Stimulated activated effector memory CD8-positive, alpha-beta T cell treated with anti-CD3 and anti-CD28 coated beads, Interleukin-12 subunit alpha, Interleukin-12 subunit beta, amount 100 ng/mL, for 72 hours (primary cell): ENCODE measurements around the gene NANOS2.

Experiments used
- ATAC-seq: fragments of 150-1000 bp; cut with Tn5 transposase; 2 replicates; pipeline ENCODE4 v1.10.0; 2021
- DNase-seq, 2 donors: peaks; one replicate each; pipeline ENCODE4 v3.0.0; 2021 to 2022; ENCODE audit warnings: low spot score in 2 of 2
- H3K27ac Mint-ChIP-seq: one replicate; pipeline ENCODE4 v1.8.0; 2022; ENCODE audit warnings: mild to moderate bottlenecking, mixed read lengths
- H3K36me3 Mint-ChIP-seq: one replicate; pipeline ENCODE4 v1.8.0; 2022; ENCODE audit warnings: mild to moderate bottlenecking, mixed read lengths
- H3K4me1 Mint-ChIP-seq: one replicate; pipeline ENCODE4 v1.8.0; 2022; ENCODE audit warnings: mixed read lengths
- H3K4me3 Mint-ChIP-seq: one replicate; pipeline ENCODE4 v1.8.0; 2022; ENCODE audit warnings: mild to moderate bottlenecking, mixed read lengths
- H3K9me3 Mint-ChIP-seq: one replicate; pipeline ENCODE4 v1.8.0; 2022; ENCODE audit warnings: mixed read lengths

Gene NANOS2

DNA sequence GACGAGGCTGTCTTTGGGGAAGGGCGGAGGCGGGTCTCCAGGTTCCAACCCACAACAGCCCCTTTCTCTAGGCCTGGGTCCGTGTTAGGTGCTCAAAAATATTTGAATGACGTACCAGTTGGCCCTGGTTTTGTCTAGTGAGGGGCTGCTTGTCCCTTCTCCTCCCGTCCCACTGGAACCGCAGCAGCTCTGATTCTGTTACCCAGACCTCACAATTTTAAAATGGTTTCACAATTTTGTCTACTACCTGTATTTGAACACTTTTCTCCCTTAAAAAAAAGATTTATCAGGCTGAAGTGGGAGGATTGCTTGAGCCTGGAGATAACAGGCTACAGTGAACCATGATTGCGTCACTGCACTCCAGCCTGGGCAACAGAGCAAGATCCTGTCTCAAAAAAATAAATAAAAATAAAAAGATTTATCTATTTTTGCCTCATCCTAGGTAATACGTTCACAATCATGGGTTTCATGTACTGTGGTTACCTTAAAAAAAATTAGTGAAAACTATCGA is 27.3 kb downstream of the NANOS2 start:
- Mint-ChIP-seq H3K36me3 (peaks cover 26% of the 10 kb centered on the region), H3K4me3 (peak overlapping the region; percentile 87), H3K27ac (peak overlapping the region; percentile 94), H3K9me3 (no peaks in the 10 kb centered on the region), H3K4me1 (peaks cover 28% of the 10 kb centered on the region)
- DNase-seq: no peak
- ATAC-seq: no peak

DNA sequence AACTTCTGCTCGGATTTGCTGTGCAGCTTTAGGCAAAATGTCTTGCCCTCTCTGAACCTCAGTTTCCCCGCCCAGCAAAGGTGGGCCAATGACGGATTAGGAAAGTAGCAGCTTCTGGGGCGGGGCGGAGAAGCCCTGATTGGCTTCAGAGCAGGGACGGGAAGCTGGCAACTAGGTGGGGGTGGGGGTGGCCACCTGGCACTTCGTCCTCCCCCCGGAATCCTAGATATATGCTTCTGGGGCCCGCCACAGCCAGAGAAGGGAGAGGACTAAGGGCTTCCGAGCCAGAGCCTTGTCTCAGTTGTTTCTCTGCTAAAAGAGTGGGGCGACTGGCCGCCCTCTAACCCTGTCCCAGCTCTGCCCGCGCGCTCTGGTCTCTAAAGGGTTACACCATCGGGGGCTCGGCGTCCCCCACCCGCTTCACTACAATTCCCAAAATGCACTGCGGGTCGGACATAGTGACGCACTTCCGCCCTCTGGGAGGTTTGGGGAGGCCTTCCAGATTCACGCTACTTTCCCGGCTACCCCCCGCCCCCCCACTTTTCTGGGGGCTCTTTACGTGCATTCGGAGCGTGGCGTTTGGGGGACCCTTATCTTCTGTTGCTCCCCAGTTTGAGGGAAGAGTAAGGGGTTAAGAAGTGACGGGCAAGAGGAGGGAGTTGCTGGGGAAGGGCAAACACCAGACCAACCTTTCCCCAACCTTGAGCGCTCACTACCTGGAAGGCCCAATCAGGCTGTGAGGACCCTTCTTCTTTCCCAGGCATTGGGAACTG is 28.0 kb downstream of the NANOS2 start:
- H3K9me3 Mint-ChIP-seq: no peaks in the 10 kb centered on the region
- peak overlapping the region; percentile 87 for H3K4me3 Mint-ChIP-seq
- H3K36me3 Mint-ChIP-seq: peaks cover 26% of the 10 kb centered on the region
- ATAC-seq (peak; percentile 82), DNase-seq (peak; percentile 79 to 95)
- H3K4me1 Mint-ChIP-seq: peaks cover 33% of the 10 kb centered on the region
- peak overlapping the region; percentile 94 for H3K27ac Mint-ChIP-seq

DNA sequence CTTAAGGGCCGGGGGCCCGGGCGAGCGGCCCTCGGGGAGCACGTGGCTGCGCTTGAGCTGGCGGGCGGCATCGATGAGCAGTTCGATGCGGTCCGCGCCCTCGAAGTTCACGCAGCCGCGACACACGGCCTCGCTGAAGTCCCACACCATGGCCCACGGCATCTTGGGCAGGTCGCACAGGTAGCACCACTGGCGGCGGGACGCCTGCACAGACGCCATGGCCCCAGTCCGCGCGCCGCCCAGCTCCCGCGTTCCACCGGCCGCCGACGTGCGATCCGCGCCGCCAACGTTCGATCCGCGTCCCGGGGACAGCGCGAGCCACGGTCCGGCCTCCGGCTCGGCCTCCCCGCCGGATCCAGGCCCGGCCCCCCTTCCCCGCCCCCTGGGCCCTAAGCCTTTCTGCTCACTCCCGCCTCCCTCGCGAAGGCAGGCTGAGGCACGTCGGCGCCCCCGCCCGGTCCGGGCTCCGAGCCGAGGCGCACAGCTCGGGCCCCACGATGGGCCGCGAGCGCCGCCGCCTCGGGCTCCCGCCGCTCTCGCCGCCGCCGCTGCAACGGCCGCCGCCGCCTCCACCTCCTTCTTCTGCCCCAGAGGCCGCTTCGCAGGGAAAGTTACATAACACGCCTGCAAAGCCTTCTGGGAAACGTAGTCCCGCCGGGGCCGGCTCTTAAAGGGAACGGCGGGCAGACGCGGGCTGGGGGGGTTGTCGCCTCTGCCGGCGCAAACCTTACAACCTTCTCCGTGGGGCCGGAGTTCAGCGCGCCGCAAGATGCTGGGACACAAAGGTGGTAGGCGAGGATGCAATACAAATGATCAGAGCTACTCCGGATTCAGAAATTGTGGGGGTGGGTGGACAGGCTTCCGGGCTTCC is 28.8 kb downstream of the NANOS2 start, which contains the start of gene IRF2BP1:
TSS of gene IRF2BP1 (minus strand) at position 586 of the 871 bp plus-strand sequence. CDS start at position 219, 367 bp downstream.
- no peaks in the 10 kb centered on the region for H3K9me3 Mint-ChIP-seq
- ATAC-seq (peak; percentile 83), DNase-seq (peak; percentile 81 to 96)
- peak within 1 kb of the TSS; percentile 87 for H3K4me3 Mint-ChIP-seq
- H3K36me3 Mint-ChIP-seq: peaks cover 26% of the 10 kb centered on the region
- H3K27ac Mint-ChIP-seq: peak within 1 kb of the TSS; percentile 94
- H3K4me1 Mint-ChIP-seq: peaks cover 38% of the 10 kb centered on the region

DNA sequence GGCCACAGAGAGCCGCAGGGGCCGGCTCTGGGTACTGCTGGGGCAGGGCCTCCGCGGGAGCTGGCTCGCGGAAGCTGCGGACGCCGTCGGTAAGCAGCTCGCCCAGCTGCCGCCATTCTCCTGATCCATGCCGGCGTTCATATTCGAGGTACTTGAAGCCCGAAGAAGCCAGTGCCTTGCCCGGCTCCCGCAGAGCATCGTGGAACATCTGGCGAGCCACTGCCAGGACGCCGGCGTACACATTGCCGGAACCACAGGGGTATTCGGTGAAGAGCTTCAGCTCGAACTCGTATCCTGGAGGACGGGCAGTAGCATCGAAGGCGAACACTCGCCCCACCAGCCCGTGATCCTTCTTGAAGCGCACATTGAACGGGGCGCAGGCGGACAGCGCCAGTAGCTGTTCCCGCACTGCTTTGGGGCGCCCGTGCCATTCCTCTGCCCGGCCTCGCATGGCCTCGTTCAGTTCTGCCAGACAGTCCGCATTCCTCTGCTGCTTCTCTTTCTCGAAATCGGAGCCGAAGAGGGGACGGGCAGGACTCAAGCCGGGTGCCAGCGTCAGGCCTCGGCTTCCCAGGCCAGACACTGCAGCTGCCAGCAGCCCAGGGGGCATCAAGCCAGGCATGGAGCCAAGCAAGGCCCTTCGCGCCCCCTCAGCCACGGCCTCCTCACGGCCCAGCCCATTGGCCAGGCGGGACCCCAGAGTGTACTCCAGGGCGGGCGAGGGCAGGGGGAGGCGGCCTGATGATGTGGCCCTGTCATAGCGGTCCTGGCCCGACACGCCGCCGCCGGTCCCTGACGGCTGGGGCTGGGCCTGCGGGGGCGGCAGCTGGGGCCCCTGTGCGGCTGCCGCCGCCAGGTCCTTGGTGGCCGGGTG is 29.7 kb downstream of the NANOS2 start:
- peaks cover 33% of the 10 kb centered on the region for H3K4me1 Mint-ChIP-seq
- no peak for DNase-seq
- H3K4me3 Mint-ChIP-seq: peak overlapping the region; percentile 87
- peaks cover 20% of the 10 kb centered on the region for H3K36me3 Mint-ChIP-seq
- no peak overlapping the region for H3K27ac Mint-ChIP-seq
- ATAC-seq: no peak
- H3K9me3 Mint-ChIP-seq: no peaks in the 10 kb centered on the region

DNA sequence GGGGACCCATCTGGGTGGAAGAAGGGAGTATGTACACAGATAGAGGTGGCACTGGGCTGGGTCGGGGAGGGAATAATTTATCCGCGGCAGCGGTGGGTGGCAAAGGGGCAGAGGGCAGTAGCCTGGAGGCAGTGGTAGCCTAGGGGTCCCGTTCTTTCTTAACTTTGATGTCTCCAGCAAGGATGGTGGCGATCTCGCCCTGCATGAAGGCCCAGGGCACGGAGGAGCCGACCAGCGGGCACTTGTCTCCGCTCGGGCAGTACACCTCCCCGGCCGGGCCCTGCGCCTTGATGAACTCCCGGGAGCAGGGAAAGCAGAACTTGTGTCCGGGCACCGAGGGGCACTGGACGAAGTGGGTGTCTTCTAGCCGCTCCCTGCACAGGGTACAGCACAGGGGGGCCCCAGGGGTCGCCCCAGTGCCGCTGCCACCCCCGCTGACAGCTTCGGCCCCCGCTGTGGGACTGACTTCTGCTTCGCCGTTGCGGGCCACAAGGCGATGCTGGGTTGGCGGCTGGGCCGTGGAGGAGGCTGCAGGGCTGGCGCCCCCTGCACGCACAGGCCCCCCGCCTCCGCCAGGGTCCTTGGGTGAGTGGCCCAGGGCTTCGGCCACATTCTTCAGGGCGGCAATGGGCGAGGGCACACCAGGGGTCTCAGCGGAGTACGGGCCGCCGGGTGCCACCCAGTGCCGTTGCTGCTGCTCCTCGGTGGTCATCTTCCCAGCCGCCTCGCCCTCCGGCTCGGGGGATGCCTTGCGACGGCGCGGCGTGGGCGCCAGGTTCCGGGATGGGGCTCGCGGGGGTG is 30.5 kb downstream of the NANOS2 start:
- H3K4me3 Mint-ChIP-seq: peak overlapping the region; percentile 87
- no peaks in the 10 kb centered on the region for H3K9me3 Mint-ChIP-seq
- ATAC-seq (no peak), DNase-seq (no peak)
- H3K36me3 Mint-ChIP-seq: peaks cover 19% of the 10 kb centered on the region
- peak overlapping the region; percentile 82 for H3K27ac Mint-ChIP-seq
- H3K4me1 Mint-ChIP-seq: peaks cover 33% of the 10 kb centered on the region

DNA sequence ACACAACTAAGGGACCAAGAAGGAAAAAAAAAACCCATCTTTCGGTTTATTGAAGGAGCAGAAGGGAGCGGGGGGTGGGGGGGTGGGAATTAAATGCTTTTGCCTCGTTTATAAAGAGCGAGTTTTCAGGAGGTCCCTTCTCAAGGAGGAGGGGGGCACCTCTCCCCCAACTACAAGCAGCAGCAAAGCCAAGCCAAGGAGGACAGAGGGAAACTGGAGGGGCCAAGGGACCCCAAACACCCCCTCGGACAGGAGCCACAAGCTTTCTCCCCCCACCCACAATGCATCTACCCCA is 31.0 kb downstream of the NANOS2 start:
- no peak for DNase-seq
- Mint-ChIP-seq H3K36me3 (peaks cover 19% of the 10 kb centered on the region), H3K4me1 (peaks cover 37% of the 10 kb centered on the region)

DNA sequence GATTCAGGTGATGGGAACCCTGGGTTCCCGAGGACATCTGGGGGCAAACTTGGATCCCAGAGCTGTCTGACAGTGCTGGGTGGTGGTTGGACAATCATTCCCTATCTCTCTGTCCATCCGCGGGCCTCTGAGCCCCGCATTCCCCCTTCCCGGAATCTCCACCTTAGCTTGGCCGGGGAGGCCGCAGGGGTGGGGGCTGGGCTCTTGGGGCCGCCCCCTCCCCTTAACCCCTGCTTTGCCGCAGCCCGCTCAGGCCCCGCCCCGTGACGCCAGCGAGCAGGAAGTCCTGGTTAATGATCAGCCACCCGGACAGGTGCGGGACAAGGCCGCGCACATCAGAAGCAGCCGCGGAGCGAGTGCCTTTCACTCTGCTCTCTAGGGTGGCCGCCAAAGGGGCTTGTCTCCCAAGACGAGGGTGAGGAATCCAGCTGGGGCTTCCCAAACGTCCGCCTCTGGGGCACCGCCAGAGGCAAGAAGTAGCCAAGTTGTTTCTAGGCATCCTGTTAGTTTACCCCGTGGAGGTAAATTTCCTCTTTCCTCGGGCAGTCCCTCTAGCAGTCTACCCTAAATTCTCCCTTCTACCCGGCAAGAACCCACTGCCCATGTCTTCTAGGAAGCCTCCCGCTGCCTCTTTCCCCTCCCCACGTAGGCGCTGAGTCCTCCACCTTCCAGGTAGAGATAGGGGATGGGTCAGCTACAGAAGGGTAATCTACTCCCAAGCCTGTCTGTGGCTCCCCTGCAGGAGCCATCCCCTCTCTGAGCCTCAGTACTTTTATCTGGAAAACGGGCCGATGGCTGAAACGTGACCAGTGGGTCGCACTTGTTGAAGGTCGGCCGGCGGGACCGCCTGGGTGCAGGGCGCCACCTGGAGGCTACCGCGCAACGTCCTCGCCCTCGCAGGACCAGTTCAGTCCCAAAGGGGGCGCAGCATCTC is 31.7 kb downstream of the NANOS2 start:
- peak overlapping the region; percentile 82 for H3K27ac Mint-ChIP-seq
- ATAC-seq (peak; percentile 36), DNase-seq (peak; percentile 86 to 95)
- H3K4me1 Mint-ChIP-seq: peaks cover 43% of the 10 kb centered on the region
- H3K36me3 Mint-ChIP-seq: peaks cover 19% of the 10 kb centered on the region
- H3K4me3 Mint-ChIP-seq: peak overlapping the region; percentile 68
- H3K9me3 Mint-ChIP-seq: no peaks in the 10 kb centered on the region

More for the DNA sequence above, 31.0 kb downstream of the NANOS2 start:
- Mint-ChIP-seq H3K9me3 (no peaks in the 10 kb centered on the region), H3K4me3 (peak overlapping the region; percentile 68), H3K27ac (peak overlapping the region; percentile 82)
- no peak for ATAC-seq

DNA sequence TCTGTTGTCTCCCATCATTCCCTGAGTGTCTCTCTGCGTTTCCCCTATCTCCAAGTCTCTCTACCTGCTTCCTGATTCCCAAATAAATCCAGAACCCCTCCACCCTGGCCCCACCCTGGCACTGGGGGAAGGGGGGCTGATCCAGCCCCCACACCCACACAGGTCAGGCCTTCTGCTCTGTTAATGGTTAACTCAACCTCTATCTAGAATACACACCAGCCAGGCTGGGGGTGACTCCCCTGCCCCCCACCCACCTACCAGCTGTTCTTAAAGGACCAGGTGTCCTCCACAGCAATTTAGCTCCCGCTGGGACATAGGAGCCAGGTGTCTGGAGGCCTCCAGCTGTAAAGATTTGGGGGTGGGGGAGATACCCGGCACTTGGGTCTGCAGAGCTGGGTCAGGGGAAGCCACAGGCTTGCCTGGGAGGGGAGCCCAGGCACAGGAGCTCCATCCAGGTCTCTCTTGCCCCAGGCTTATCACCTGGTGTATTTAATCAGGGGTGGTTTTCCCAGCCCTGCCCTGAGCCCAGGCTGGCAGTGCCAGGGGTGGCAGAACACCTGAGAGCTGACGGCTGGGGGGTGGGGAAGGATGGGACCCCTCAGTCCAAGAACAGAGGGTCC is 32.6 kb downstream of the NANOS2 start:
- Mint-ChIP-seq H3K4me3 (no peak overlapping the region), H3K36me3 (peaks cover 19% of the 10 kb centered on the region), H3K27ac (no peak overlapping the region), H3K9me3 (no peaks in the 10 kb centered on the region), H3K4me1 (peaks cover 52% of the 10 kb centered on the region)
- no peak for ATAC-seq
- no peak for DNase-seq

DNA sequence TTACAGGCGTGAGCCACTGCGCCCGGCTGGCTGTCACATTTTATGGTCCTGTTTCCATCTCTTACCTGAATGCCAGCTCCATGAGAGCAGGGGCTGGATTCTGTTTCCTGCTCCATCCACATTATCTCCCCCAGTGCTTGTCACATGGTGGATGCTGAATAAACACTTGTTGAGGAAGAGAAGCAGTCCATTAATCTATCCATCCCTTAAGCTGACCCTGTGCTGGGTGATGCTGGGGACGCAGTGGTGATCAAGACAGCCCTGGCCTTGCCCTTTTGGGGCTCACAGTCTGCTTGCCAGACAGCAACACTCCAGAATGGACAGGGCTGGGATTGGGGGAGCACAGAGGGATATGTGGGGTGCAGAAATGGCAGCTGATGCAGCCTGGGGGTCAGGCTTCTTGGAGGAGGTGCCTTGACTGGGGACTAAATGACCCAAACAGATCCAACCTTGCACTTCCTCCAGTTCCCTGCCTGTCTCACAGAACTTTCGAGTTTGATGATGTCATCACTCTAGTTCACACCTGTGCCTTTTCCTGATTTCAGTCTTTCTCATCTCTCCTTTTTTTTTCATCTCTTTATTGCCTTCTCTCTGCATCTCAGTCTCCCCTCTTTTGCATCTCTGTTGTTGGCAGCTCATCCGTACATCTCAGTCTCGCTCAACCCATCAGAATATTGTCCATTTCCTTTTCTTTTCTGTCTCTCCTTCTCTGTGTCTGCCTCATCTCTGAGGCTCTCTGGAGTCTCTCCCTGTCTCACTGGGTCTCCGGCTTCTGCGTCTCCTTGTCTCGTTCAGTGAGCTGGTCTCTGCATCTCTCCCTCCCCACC is 33.3 kb downstream of the NANOS2 start:
- Mint-ChIP-seq H3K4me1 (peaks cover 48% of the 10 kb centered on the region), H3K36me3 (peaks cover 13% of the 10 kb centered on the region), H3K27ac (no peak overlapping the region), H3K9me3 (no peaks in the 10 kb centered on the region), H3K4me3 (no peak overlapping the region)
- DNase-seq (no peak), ATAC-seq (no peak)

DNA sequence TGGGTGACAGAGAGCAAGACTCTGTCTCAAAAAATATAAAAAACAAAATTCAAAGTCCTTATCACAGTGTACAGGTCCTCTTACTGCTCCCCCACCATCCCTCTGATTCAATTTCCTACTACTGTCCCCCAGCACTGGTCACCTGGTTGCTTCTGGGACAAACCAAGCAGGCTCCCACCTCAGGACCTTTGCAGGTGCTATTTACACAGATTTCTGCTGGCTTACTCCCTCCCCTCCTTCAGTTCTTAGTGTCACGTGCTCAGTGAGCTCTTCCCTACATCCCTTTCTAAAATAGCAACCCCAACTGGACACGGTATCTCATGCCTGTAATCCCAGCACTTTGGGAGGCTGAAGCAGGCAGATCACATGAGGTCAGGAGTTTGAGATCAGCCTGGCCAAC is 34.6 kb downstream of the NANOS2 start:
- Mint-ChIP-seq H3K4me1 (peaks cover 48% of the 10 kb centered on the region), H3K9me3 (no peaks in the 10 kb centered on the region), H3K36me3 (peaks cover 6% of the 10 kb centered on the region), H3K4me3 (no peak overlapping the region), H3K27ac (no peak overlapping the region)
- ATAC-seq (no peak), DNase-seq (no peak)

DNA sequence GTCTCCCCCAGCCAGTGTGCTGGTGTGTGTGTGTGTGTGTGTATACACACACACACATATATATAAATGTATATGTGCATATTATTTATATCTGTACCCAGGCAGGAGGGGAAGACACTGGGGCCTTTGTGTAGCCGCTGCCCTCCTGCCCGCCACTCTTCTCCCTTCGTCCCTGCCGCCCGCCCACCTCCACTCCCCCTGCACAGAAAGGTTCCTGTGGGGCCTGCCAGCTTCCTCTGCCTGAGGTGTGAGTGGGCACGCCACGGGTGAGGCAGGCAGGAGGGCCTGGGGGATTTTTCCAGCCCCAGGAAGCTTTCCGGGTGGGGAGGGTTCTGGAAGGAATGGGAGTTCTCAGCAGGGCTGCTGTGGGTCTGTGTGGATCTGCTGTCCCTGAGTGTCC is 35.5 kb downstream of the NANOS2 start:
- Mint-ChIP-seq H3K27ac (no peak overlapping the region), H3K36me3 (peaks cover 6% of the 10 kb centered on the region), H3K4me1 (peaks cover 48% of the 10 kb centered on the region), H3K9me3 (no peaks in the 10 kb centered on the region), H3K4me3 (no peak overlapping the region)
- no peak for ATAC-seq
- no peak for DNase-seq

DNA sequence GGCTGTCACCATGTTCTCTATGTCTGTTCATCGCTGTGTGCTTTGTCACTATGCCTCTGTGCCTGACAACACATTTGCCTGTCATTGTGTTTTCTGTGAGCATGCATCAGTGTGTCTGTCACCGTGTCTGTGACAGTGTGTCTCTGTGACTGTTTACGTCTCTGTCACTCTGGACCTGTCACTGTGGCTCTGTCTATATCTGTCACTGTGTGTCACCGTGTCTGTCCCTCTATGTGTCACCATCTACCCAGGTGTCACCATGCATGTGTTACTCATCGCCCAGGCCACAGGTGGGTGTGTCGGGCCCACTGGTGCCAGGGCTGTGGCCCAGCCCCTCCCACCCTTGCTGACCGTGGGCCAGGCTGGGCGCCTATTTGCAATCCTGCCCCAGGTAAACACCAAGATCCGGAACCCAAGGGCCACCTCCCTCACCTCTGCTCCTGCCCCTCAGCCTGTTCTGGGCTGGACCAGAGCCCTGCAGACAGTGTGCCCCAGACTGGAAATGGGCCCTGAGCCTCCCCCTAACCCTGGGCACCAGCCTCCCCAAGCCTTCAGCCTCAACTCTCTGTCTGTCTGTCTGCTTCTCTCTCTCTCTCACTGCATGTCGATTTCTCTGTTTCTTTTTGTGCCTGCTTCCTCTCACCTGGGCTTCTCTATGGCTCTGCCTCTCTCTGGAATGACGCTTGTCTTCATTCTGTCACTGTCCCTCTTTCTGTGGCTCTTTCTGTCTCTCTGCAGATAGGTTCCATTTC is 36.4 kb downstream of the NANOS2 start:
- Mint-ChIP-seq H3K27ac (peak overlapping the region; percentile 4), H3K4me1 (peaks cover 40% of the 10 kb centered on the region), H3K4me3 (peak overlapping the region; percentile 39), H3K36me3 (peaks cover 2% of the 10 kb centered on the region), H3K9me3 (no peaks in the 10 kb centered on the region)
- DNase-seq: no peak
- ATAC-seq: peak; percentile 92
